Measurements from ENCODE around the gene HDLBP.

HDLBP gene

GRCh38 chr2:241315093-241315878 lies at the start of gene HDLBP:
Gene HDLBP, minus strand, starts transcription at chr2:241315672. Its CDS starts 48,803 bp downstream, at chr2:241266869.
- peak within 1 kb of the TSS; percentile 81 for H3K4me3 ChIP-seq (ENCODE audit: low read depth, low read length)
- no peak for TF ChIP-seq CTCF (IDR thresholded peaks at IDR 0.05; ENCODE audit: low read depth, low read length)

- TF ChIP-seq CTCF (IDR thresholded peaks at IDR 0.05; ENCODE audit: low read depth, low read length), result no peak
- H3K4me3 ChIP-seq (ENCODE audit: low read depth, low read length), result no peak overlapping the region
Measured at GRCh38 chr2:241364781-241365180, 49.3 kb upstream of the HDLBP start.

- no peak overlapping the region for H3K4me3 ChIP-seq (ENCODE audit: low read depth, low read length)
Measured at GRCh38 chr2:241363426-241363825, 48.0 kb upstream of the HDLBP start.

GRCh38 chr2:241359481-241360045 lies 44.1 kb upstream of the HDLBP start:
- no peak for TF ChIP-seq CTCF (IDR thresholded peaks at IDR 0.05; ENCODE audit: low read depth, low read length)
- no peak overlapping the region for H3K4me3 ChIP-seq (ENCODE audit: low read depth, low read length)

More at GRCh38 chr2:241363426-241363825, 48.0 kb upstream of the HDLBP start:
- no peak for TF ChIP-seq CTCF (IDR thresholded peaks at IDR 0.05; ENCODE audit: low read depth, low read length)

GRCh38 chr2:241358470-241358869 lies 43.0 kb upstream of the HDLBP start:
- H3K4me3 ChIP-seq (ENCODE audit: low read depth, low read length), result no peak overlapping the region
- no peak for TF ChIP-seq CTCF (IDR thresholded peaks at IDR 0.05; ENCODE audit: low read depth, low read length)

GRCh38 chr2:241357531-241357930 lies 42.1 kb upstream of the HDLBP start:
- H3K4me3 ChIP-seq (ENCODE audit: low read depth, low read length), result peak overlapping the region; percentile 86
- no peak for TF ChIP-seq CTCF (IDR thresholded peaks at IDR 0.05; ENCODE audit: low read depth, low read length)

GRCh38 chr2:241356871-241357260 lies 41.4 kb upstream of the HDLBP start:
- no peak for TF ChIP-seq CTCF (IDR thresholded peaks at IDR 0.05; ENCODE audit: low read depth, low read length)
- H3K4me3 ChIP-seq (ENCODE audit: low read depth, low read length), result peak overlapping the region; percentile 86

Data from WI38 (cell line).